IMR-90 (cell line): ENCODE measurements around the gene LIN7C. TPM values are rescaled to one million over a fixed set of nuclear protein-coding genes. Genes with fewer than 3 reads are reported as not detected.

ENCODE experiments used
- ATAC-seq: fragments of 200-7000 bp; cut with Tn5 transposase; 2 replicates; pipeline ENCODE4 v1.9.1; 2020; ENCODE audit warnings: low read depth, mild to moderate bottlenecking, moderate library complexity
- BruUV-seq: library from RNA; stranded (reverse); fragments of 400-500 nt; replicated peaks from 2 replicates; lab custom pipeline; 2021; lab: Mats Ljungman, UMichigan
- CTCF ChIA-PET: fragments of 300-600 bp; formaldehyde crosslinking; extraction: SDS; loops from one replicate; lab custom pipeline; 2021; ENCODE audit warnings: antibody characterized with exemption; lab: Yijun Ruan, JAX
- POLR2A ChIA-PET: fragments of 300-600 bp; sonication (Branson Sonifier 250); formaldehyde crosslinking; loops from one replicate; lab custom pipeline; 2022; ENCODE audit warnings: antibody characterized with exemption; ENCODE audit not compliant: unreplicated experiment; lab: Charles Lee
- DNase-seq: peaks from one replicate; pipeline ENCODE4 v3.0.0; 2013
- H2AFZ ChIP-seq: replicated peaks from 2 replicates; pipeline ENCODE3; 2013; ENCODE audit warnings: low read length, mild to moderate bottlenecking; ENCODE audit not compliant: poor library complexity
- H2AK5ac ChIP-seq: 2 replicates; pipeline ENCODE4 v1.6.1; 2013; ENCODE audit warnings: low read depth, low read length, inconsistent platforms
- H2AK9ac ChIP-seq: replicated peaks from 2 replicates; pipeline ENCODE3; 2013; ENCODE audit warnings: mild to moderate bottlenecking, low read depth, low read length, moderate library complexity; ENCODE audit not compliant: poor library complexity
- H2BK120ac ChIP-seq: 2 replicates; pipeline ENCODE4 v1.6.1; 2013; ENCODE audit warnings: low read depth, low read length, inconsistent platforms
- H2BK15ac ChIP-seq: 3 replicates; pipeline ENCODE4 v1.6.1; 2013; ENCODE audit warnings: low read depth, low read length, inconsistent platforms
- H2BK20ac ChIP-seq: 2 replicates; pipeline ENCODE4 v1.6.1; 2013; ENCODE audit warnings: low read depth, mild to moderate bottlenecking, inconsistent platforms, low read length, moderate library complexity
- H2BK5ac ChIP-seq: 2 replicates; pipeline ENCODE4 v1.6.1; 2013; ENCODE audit warnings: mild to moderate bottlenecking, low read depth, low read length, inconsistent platforms; ENCODE audit not compliant: poor library complexity, severe bottlenecking
- H3K14ac ChIP-seq: replicated peaks from 2 replicates; pipeline ENCODE4 v1.6.1; 2013; ENCODE audit warnings: low read depth, low read length, inconsistent platforms
- H3K18ac ChIP-seq: 2 replicates; pipeline ENCODE4 v1.6.1; 2013; ENCODE audit warnings: low read depth, low read length, control low read depth
- H3K23ac ChIP-seq: 2 replicates; pipeline ENCODE4 v1.6.1; 2013; ENCODE audit warnings: low read depth, low read length, inconsistent platforms
- H3K27ac ChIP-seq: 2 replicates; pipeline ENCODE4 v1.5.1; 2013; ENCODE audit warnings: mild to moderate bottlenecking, control low read depth, low read length; ENCODE audit not compliant: insufficient read depth
- H3K27me3 ChIP-seq: 2 replicates; pipeline ENCODE4 v1.6.1; 2013; ENCODE audit warnings: low read length; ENCODE audit not compliant: control insufficient read depth, insufficient read depth
- H3K36me3 ChIP-seq: 2 replicates; pipeline ENCODE4 v1.6.1; 2013; ENCODE audit warnings: low read length, mixed read lengths; ENCODE audit not compliant: control insufficient read depth, insufficient read depth
- H3K4ac ChIP-seq: 2 replicates; pipeline ENCODE4 v1.6.1; 2013; ENCODE audit warnings: low read depth, low read length, inconsistent platforms
- H3K4me1 ChIP-seq: 2 replicates; pipeline ENCODE4 v1.6.1; 2013; ENCODE audit warnings: low read length, mixed read lengths; ENCODE audit not compliant: control insufficient read depth, insufficient read depth
- H3K4me2 ChIP-seq: 2 replicates; pipeline ENCODE4 v1.6.1; 2013; ENCODE audit warnings: low read depth, mild to moderate bottlenecking, control low read depth, low read length, moderate library complexity
- H3K4me3 ChIP-seq: 2 replicates; pipeline ENCODE4 v1.5.1; 2013; ENCODE audit warnings: low read depth, mild to moderate bottlenecking, control low read depth, low read length, moderate library complexity; ENCODE audit not compliant: insufficient read depth
- H3K56ac ChIP-seq: 2 replicates; pipeline ENCODE4 v1.6.1; 2013; ENCODE audit warnings: low read length, inconsistent platforms; ENCODE audit not compliant: insufficient read depth; ENCODE audit errors: extremely low read depth
- H3K79me1 ChIP-seq, 2 experiments: 2 replicates each; pipeline ENCODE4 v1.6.1; 2013; ENCODE audit warnings: low read length in 2 of 2, inconsistent platforms in 1 of 2, low read depth in 1 of 2
- H3K9ac ChIP-seq: 2 replicates; pipeline ENCODE4 v1.6.1; 2013; ENCODE audit warnings: low read depth, low read length, control low read depth
- H3K9me1 ChIP-seq: 2 replicates; pipeline ENCODE4 v1.6.1; 2013; ENCODE audit warnings: low read length, inconsistent platforms; ENCODE audit not compliant: insufficient read depth
- H3K9me3 ChIP-seq: 2 replicates; pipeline ENCODE4 v1.6.1; 2013; ENCODE audit warnings: low read length; ENCODE audit not compliant: control insufficient read depth, insufficient read depth
- H4K20me1 ChIP-seq: 2 replicates; pipeline ENCODE4 v1.6.1; 2013; ENCODE audit warnings: low read length, inconsistent platforms; ENCODE audit not compliant: insufficient read depth
- H4K5ac ChIP-seq: 2 replicates; pipeline ENCODE4 v1.6.1; 2013; ENCODE audit warnings: mild to moderate bottlenecking, low read depth, low read length, control low read depth
- H4K8ac ChIP-seq, 2 experiments: 2 replicates each; pipeline ENCODE4 v1.6.1; 2013; ENCODE audit warnings: low read depth in 2 of 2, low read length in 2 of 2, control low read depth in 1 of 2, inconsistent platforms in 1 of 2
- H4K91ac ChIP-seq: 2 replicates; pipeline ENCODE4 v1.6.1; 2013; ENCODE audit warnings: low read depth, low read length, inconsistent platforms; ENCODE audit not compliant: insufficient read depth
- BHLHE40 ChIP-seq: fragments of 150-350 bp; IDR thresholded peaks from 2 replicates; pipeline ENCODE4 v1.6.1; 2016; ENCODE audit warnings: mild to moderate bottlenecking, low read depth, low read length
- CTCF ChIP-seq: conservative IDR thresholded peaks from 2 replicates; pipeline ENCODE4 v1.5.1; 2012; ENCODE audit warnings: mild to moderate bottlenecking, low read depth, low read length, improper control_type of control experiment
- MAFK ChIP-seq: IDR thresholded peaks from 2 replicates; pipeline ENCODE4 v1.6.1; 2012; ENCODE audit warnings: low read depth, low read length, improper control_type of control experiment
- MXI1 ChIP-seq: IDR thresholded peaks from 2 replicates; pipeline ENCODE4 v1.6.1; 2012; ENCODE audit warnings: low read depth, mild to moderate bottlenecking, low read length, moderate library complexity, borderline replicate concordance
- NFE2L2 ChIP-seq: fragments of 150-350 bp; IDR thresholded peaks from 2 replicates; pipeline ENCODE4 v1.6.1; 2016; ENCODE audit warnings: low read depth, mild to moderate bottlenecking, low read length
- POLR2A ChIP-seq: IDR thresholded peaks from 2 replicates; pipeline ENCODE4 v1.6.1; 2012; ENCODE audit warnings: mild to moderate bottlenecking, low read depth, low read length
- RFX5 ChIP-seq: IDR thresholded peaks from 2 replicates; pipeline ENCODE4 v1.8.0; 2012; ENCODE audit warnings: low read depth, mild to moderate bottlenecking, low read length, moderate library complexity
- USF2 ChIP-seq: fragments of 150-350 bp; IDR thresholded peaks from 2 replicates; pipeline ENCODE4 v1.6.1; 2017; ENCODE audit warnings: mild to moderate bottlenecking, antibody characterized with exemption, low read length, low read depth
- WGBS, 2 experiments: methylation state at CpG; one replicate each; pipeline versions ENCODE4 v1.1.5 to v1.1.7; 2013; ENCODE audit warnings: missing lambda C conversion rate in 2 of 2; ENCODE audit not compliant: insufficient read length in 1 of 2; ENCODE audit errors: extremely low coverage in 2 of 2; 5-methylcytosine and 5-hydroxymethylcytosine counted together
- dilution Hi-C: fragments of 300-500 bp; cut with HindIII; formaldehyde crosslinking; loops from one replicate; pipeline ENCODE4 v1.14.3; 2018; ENCODE audit warnings: low sequenced_read_pairs; ENCODE audit not compliant: unreplicated experiment
- in situ Hi-C: fragments of 300-500 bp; cut with MboI; formaldehyde crosslinking; loops from 3 replicates; pipeline ENCODE4 v1.14.3; 2019; ENCODE audit warnings: low sequenced_read_pairs, inconsistent platforms, mixed read lengths
- intact Hi-C: fragments of 100-400 bp; cut with micrococcal nuclease; formaldehyde crosslinking; loops from 2 replicates; pipeline ENCODE4 v1.10.0; 2022
- polyA plus RNA-seq, 3 experiments: library from polyadenylated mRNA; depleted of rRNA; stranded (reverse); fragments of >200 nt; gene quantifications; 2 replicates each; pipeline ENCODE4 v1.2.3, GENCODE V29; 2012; ENCODE audit warnings: low replicate concordance in 1 of 3
- total RNA-seq: library from RNA; depleted of rRNA; stranded (reverse); fragments of >200 nt; gene quantifications from 2 replicates; pipeline ENCODE4 v1.2.3, GENCODE V29; 2012

LIN7C gene
- total and polyA plus RNA-seq, 2 of the 4 experiments (the other 2 are of a cell fraction) = 12.2 to 25.5 TPM

GRCh38 chr11:27535103-27535502 is 28.5 kb upstream of the LIN7C start:
- Histone ChIP-seq H3K18ac (no peak overlapping the region), H2AK5ac (no peak overlapping the region), H2BK120ac (no peak overlapping the region), H3K9me1 (no peaks in the 10 kb centered on the region), H4K20me1 (no peaks in the 10 kb centered on the region), H2BK5ac (no peak overlapping the region), H4K91ac (no peak overlapping the region), H2AK9ac (no peak overlapping the region), H3K9ac (no peak overlapping the region), H3K4ac (no peak overlapping the region), H4K8ac (no peak overlapping the region), H3K27ac (no peak overlapping the region), H3K9me3 (no peaks in the 10 kb centered on the region), H4K5ac (no peak overlapping the region), H3K36me3 (no peaks in the 10 kb centered on the region), H2BK20ac (no peak overlapping the region), H3K4me1 (no peaks in the 10 kb centered on the region), H3K23ac (no peak overlapping the region), H3K79me1 (no peaks in the 10 kb centered on the region), H2AFZ (no peak overlapping the region), H3K4me2 (no peak overlapping the region), H3K56ac (no peak overlapping the region), H3K4me3 (no peak overlapping the region), H2BK15ac (no peak overlapping the region), H3K27me3 (no peaks in the 10 kb centered on the region), H3K14ac (no peak overlapping the region)
- intact Hi-C loops (no loop called here), in situ Hi-C loops (no loop called here), dilution Hi-C loops (no loop called here)
- WGBS, 2 experiments = no CpG with 5 or more reads among the region's 2 CpGs
- POLR2A ChIA-PET = no interaction called here
- no peak for DNase-seq
- CTCF ChIA-PET = no interaction called here
- no TSS peak for BruUV-seq
- TF ChIP-seq MAFK (no peak), USF2 (no peak), MXI1 (no peak), BHLHE40 (no peak), RFX5 (no peak), CTCF (no peak), POLR2A (no peak), NFE2L2 (no peak)
- no peak for ATAC-seq
